Stimulated activated naive B cell treated with anti-CD40 and anti-IgM and Interleukin-4, amounts not matched to agents 10 μg/mL and 1 μg/mL and 100 μg/mL, for 72 hours (primary cell): Measurements from ENCODE around the gene MAB21L4.
A peak's percentile ranks its signal among the peaks of the same experiment; 100 is the strongest.

Experiments used
- ATAC-seq, 2 donors: fragments of 150-1000 bp; cut with Tn5 transposase; replicated peaks; 2 replicates each; pipeline ENCODE4 v1.10.0; 2021; ENCODE audit warnings: moderate library complexity in 1 of 2
- DNase-seq: peaks from one replicate; pipeline ENCODE4 v3.0.0; 2021
- H3K27ac Mint-ChIP-seq: one replicate; pipeline ENCODE4 v1.8.0; 2022; ENCODE audit warnings: mild to moderate bottlenecking, mixed read lengths
- H3K27me3 Mint-ChIP-seq, 2 donors: one replicate each; pipeline ENCODE4 v1.8.0; 2022; ENCODE audit warnings: mixed read lengths in 2 of 2
- H3K36me3 Mint-ChIP-seq, 2 donors: one replicate each; pipeline ENCODE4 v1.8.0; 2022; ENCODE audit warnings: mixed read lengths in 2 of 2, mild to moderate bottlenecking in 1 of 2
- H3K4me1 Mint-ChIP-seq, 2 donors: one replicate each; pipeline ENCODE4 v1.8.0; 2022; ENCODE audit warnings: mixed read lengths in 2 of 2, mild to moderate bottlenecking in 1 of 2
- H3K4me3 Mint-ChIP-seq, 2 donors: one replicate each; pipeline ENCODE4 v1.8.0; 2022; ENCODE audit warnings: mild to moderate bottlenecking in 2 of 2, mixed read lengths in 2 of 2, moderate library complexity in 1 of 2
- H3K9me3 Mint-ChIP-seq, 2 donors: one replicate each; pipeline ENCODE4 v1.8.0; 2022; ENCODE audit warnings: mixed read lengths in 2 of 2, mild to moderate bottlenecking in 1 of 2

The MAB21L4 gene

GRCh38 chr2:240919786-240920782, 24.1 kb upstream of the MAB21L4 start:
- ATAC-seq, result no peak
- Mint-ChIP-seq H3K27me3 (peaks cover 10 to 23% of the 10 kb centered on the region in 2 donors), H3K9me3 (no peaks in the 10 kb centered on the region), H3K4me1 (peaks cover 10 to 17% of the 10 kb centered on the region in 2 donors), H3K27ac (no peak overlapping the region), H3K36me3 (no peaks in the 10 kb centered on the region), H3K4me3 (no peak overlapping the region)
- no peak for DNase-seq

DNA sequence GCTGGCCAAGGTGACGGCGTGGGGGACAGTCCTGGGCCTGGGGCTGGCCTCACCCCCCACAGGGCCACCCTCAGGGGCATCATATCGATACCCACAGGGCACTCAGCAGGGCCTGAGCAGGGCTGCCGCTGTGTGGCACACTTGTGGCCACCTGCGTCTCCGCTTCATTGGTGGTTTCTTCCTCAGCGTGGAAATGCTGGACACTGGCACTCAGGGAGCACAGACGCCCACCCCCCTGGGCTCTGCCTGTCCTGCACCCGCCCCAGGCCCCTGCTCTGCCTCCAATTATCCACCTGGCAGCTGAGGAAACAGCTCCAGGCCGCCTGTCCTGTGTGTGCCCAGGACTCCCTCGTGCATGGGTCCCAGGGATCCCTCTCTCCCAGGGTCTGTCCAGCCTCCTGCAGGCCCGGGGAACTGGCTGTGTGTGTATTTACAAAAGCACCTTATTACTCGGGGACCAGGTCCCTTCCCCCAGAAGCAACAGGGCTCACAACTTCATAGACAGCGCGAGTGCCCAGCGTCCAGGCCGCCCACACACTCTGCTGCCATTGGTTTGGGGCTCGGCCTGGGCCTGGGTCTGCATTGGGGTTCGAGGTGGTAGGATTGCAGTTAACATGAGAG, 23.3 kb upstream of the MAB21L4 start:
- peaks cover 10 to 21% of the 10 kb centered on the region in 2 donors for H3K4me1 Mint-ChIP-seq
- DNase-seq (no peak), ATAC-seq (no peak)
- peaks cover 14 to 30% of the 10 kb centered on the region in 2 donors for H3K27me3 Mint-ChIP-seq
- no peaks in the 10 kb centered on the region for H3K9me3 Mint-ChIP-seq
- no peaks in the 10 kb centered on the region for H3K36me3 Mint-ChIP-seq
- H3K4me3 Mint-ChIP-seq, result no peak overlapping the region
- no peak overlapping the region for H3K27ac Mint-ChIP-seq

- no peak overlapping the region for H3K27ac Mint-ChIP-seq
Observed at GRCh38 chr2:240918258-240919091, 22.5 kb upstream of the MAB21L4 start.

GRCh38 chr2:240917684-240918257, 21.8 kb upstream of the MAB21L4 start:
- Mint-ChIP-seq H3K27me3 (peaks cover 21 to 43% of the 10 kb centered on the region in 2 donors), H3K36me3 (no peaks in the 10 kb centered on the region), H3K9me3 (no peaks in the 10 kb centered on the region), H3K27ac (no peak overlapping the region), H3K4me1 (peaks cover 10 to 21% of the 10 kb centered on the region in 2 donors), H3K4me3 (no peak overlapping the region)
- ATAC-seq (no peak), DNase-seq (no peak)

More at GRCh38 chr2:240918258-240919091, 22.5 kb upstream of the MAB21L4 start:
- DNase-seq (no peak), ATAC-seq (no peak)
- Mint-ChIP-seq H3K27me3 (peaks cover 14 to 37% of the 10 kb centered on the region in 2 donors), H3K4me1 (peaks cover 10 to 21% of the 10 kb centered on the region in 2 donors), H3K4me3 (no peak overlapping the region), H3K36me3 (no peaks in the 10 kb centered on the region), H3K9me3 (no peaks in the 10 kb centered on the region)

GRCh38 chr2:240917009-240917683, 21.2 kb upstream of the MAB21L4 start:
- H3K4me3 Mint-ChIP-seq, result peak overlapping the region in 1 of 2 donors; percentile 41
- no peaks in the 10 kb centered on the region for H3K36me3 Mint-ChIP-seq
- peaks cover 10 to 21% of the 10 kb centered on the region in 2 donors for H3K4me1 Mint-ChIP-seq
- no peak for ATAC-seq
- H3K27me3 Mint-ChIP-seq, result peaks cover 26 to 49% of the 10 kb centered on the region in 2 donors
- no peak for DNase-seq
- H3K9me3 Mint-ChIP-seq, result no peaks in the 10 kb centered on the region
- H3K27ac Mint-ChIP-seq, result no peak overlapping the region

DNA sequence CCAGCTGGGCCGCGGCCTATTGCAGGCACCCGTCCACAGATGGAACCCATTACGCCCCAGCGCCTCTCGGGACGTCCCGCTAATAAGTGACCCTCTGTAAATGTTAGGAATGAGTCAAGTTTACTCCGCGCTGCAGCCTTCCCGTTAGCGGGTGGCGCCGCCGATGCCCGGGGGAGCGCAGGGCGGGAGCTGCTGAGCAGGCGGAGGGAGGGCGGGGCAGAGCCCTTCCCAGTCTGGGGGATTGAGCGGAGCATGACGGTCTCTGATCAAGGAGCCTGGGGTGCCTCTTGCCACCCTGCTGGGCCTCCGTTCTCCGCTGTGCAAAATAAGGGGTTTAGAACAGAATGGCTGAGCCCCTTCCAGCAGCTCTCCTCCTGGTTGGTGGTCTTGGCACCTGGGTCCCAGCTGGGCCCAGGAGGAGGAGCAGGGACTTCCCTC, 20.6 kb upstream of the MAB21L4 start:
- ATAC-seq (peak; percentile 53 to 63), DNase-seq (no peak)
- peak overlapping the region; percentile 41 to 62 for H3K4me3 Mint-ChIP-seq
- peaks cover 29 to 53% of the 10 kb centered on the region in 2 donors for H3K27me3 Mint-ChIP-seq
- no peak overlapping the region for H3K27ac Mint-ChIP-seq
- H3K36me3 Mint-ChIP-seq, result no peaks in the 10 kb centered on the region
- H3K9me3 Mint-ChIP-seq, result no peaks in the 10 kb centered on the region
- peaks cover 10 to 21% of the 10 kb centered on the region in 2 donors for H3K4me1 Mint-ChIP-seq

DNA sequence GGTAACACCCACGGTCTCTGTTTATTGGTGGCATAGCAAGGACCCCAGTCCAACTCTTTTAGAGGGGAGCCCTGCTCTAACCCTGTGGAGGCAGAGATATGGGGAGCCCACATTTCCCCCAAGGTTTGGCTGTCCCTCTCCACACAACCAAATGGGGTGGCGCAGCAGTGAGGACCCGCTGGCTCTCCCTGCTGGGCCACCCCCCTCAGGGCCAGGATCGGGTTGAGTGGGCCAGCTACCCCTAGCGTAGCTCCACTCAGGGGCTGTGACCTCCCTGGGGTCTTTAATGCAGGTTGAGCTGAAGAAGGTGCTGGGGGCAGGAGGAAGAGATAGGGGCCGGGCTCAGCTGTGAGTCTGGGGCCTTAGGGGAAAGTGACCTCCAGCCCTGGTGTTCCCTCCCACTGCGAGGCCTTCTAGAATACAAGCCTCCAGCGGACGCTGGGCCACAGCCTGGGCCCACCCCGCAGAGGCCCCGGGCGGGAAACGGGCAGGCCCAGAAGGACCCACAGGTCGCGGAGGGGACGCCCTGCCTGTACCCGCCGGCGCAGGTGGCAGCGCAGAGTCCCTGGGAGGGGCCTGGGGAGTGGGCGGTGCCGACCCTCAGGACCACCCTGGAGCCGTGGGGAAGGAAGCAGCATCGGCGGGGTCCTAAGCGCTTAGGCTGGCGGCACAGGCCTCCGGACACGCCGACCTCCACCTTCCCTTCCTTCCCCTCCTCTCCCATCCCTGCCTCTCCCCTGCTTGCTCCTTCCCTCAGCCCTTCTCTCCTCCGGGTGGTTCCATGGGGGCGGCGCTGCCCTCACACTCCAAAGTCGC, 19.8 kb upstream of the MAB21L4 start:
- no peak for DNase-seq
- no peak for ATAC-seq
- no peak overlapping the region for H3K4me3 Mint-ChIP-seq
- no peaks in the 10 kb centered on the region for H3K36me3 Mint-ChIP-seq
- H3K9me3 Mint-ChIP-seq, result no peaks in the 10 kb centered on the region
- peaks cover 29 to 53% of the 10 kb centered on the region in 2 donors for H3K27me3 Mint-ChIP-seq
- no peak overlapping the region for H3K27ac Mint-ChIP-seq
- peaks cover 10 to 21% of the 10 kb centered on the region in 2 donors for H3K4me1 Mint-ChIP-seq

DNA sequence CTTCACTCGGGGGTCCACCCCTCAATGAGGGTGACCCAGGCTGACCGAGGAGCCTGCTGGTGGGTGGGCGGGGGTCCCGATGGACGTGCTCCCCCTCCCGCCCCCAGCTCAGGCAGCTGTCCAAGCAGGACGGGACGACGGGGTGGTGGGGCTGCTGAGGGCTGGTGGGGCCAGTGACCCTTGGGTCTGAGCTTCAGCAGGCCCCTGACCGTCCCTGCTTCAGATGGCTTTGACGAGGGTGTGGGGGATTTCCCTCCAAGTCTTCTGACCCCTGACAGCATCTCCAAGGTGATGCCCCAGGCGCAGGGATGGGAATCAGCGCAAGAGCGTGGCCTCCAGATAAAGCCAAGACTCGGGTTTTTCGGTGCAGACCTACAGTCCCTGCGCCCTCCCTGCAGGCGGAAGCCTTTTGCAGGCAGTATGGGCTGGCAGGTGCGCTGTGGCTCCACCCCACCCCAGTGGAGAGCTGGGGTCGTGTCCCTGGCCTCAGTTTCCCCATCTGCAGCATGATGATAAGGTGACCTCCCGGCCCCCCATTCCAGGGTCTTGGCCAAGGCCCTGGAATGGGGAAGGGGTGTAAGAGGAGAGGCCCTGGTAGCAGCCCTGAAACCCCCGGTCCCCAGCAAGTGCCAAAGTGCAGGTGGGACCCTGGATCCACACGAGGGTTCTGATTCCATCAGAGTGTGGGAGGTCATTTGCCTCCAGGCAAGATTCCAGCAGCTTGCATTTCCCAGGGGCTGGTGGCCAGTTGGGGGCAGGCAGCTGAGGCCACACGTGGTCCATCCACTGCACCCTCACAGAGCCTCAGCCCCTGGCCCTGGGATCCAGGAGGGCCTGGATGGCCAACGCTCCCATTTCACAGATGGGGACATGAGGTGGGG, 18.9 kb upstream of the MAB21L4 start:
- ATAC-seq, result no peak
- no peaks in the 10 kb centered on the region for H3K36me3 Mint-ChIP-seq
- H3K9me3 Mint-ChIP-seq, result no peaks in the 10 kb centered on the region
- H3K27me3 Mint-ChIP-seq, result peaks cover 29 to 53% of the 10 kb centered on the region in 2 donors
- DNase-seq, result no peak
- H3K4me3 Mint-ChIP-seq, result no peak overlapping the region
- no peak overlapping the region for H3K27ac Mint-ChIP-seq
- H3K4me1 Mint-ChIP-seq, result peaks cover 10 to 21% of the 10 kb centered on the region in 2 donors

GRCh38 chr2:240913810-240914644, 18.1 kb upstream of the MAB21L4 start:
- H3K36me3 Mint-ChIP-seq, result no peaks in the 10 kb centered on the region
- DNase-seq, result peak; percentile 29
- peaks cover 29 to 61% of the 10 kb centered on the region in 2 donors for H3K27me3 Mint-ChIP-seq
- H3K27ac Mint-ChIP-seq, result no peak overlapping the region
- peaks cover 10 to 21% of the 10 kb centered on the region in 2 donors for H3K4me1 Mint-ChIP-seq
- ATAC-seq, result peak; percentile 56 to 57
- no peak overlapping the region for H3K4me3 Mint-ChIP-seq
- H3K9me3 Mint-ChIP-seq, result no peaks in the 10 kb centered on the region

DNA sequence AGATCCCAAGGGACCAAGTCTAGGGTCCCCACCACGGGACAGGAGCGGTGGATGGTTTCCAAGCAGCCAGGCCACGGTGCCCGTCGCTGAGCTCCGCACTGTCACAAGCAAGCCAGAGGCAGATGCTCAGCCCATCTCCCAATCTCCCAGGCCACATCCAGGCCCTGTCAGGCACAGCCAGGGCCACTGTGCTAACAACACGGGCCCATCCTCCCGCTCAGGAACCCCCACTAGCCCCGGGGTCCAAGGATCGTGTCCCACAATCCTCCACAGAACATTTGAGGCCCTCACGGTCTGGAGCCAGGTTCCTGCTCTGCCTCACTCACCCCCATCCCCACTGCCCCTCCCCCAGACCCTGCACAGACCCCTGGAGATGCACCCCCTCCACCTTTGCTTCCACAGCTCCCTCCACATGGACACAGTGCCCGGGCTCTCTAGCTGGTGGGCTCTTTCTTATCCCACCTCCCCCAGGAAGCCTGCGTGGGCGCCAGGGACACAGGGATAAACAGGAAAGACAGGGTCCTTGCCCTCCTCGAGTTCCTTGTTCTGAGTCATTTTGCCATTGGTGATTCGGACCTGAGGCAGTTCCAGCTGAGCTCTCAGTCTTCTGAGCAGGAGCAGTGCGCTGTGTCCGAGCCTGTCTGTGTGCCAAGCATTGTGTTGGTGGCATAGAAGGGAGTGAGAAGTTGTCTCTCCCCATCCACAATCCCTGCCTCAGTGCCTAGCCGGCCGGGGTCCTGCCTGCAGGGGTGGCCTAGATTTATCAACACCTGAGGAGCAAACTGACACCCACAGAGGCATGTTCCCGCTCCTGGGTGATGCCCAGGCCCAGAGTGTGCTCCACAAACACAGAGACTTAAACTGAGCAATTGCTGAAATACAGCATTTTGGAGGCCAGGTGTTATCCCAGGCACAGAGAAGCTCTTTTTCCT, 17.2 kb upstream of the MAB21L4 start:
- no peak overlapping the region for H3K4me3 Mint-ChIP-seq
- peaks cover 29 to 61% of the 10 kb centered on the region in 2 donors for H3K27me3 Mint-ChIP-seq
- peaks cover 10 to 21% of the 10 kb centered on the region in 2 donors for H3K4me1 Mint-ChIP-seq

More for the DNA sequence above, 17.2 kb upstream of the MAB21L4 start:
- DNase-seq (no peak), ATAC-seq (no peak)
- no peaks in the 10 kb centered on the region for H3K36me3 Mint-ChIP-seq
- H3K9me3 Mint-ChIP-seq, result no peaks in the 10 kb centered on the region
- H3K27ac Mint-ChIP-seq, result no peak overlapping the region
